Activated naive CD8-positive, alpha-beta T cell (primary cell): ENCODE data around the gene CIITA.

Source experiments
- H3K27ac Mint-ChIP-seq: one replicate; pipeline ENCODE4 v1.8.0; 2021; ENCODE audit warnings: mixed read lengths
- H3K27me3 Mint-ChIP-seq: one replicate; pipeline ENCODE4 v1.8.0; 2021; ENCODE audit warnings: mixed read lengths
- H3K36me3 Mint-ChIP-seq: one replicate; pipeline ENCODE4 v1.8.0; 2021; ENCODE audit warnings: mixed read lengths
- H3K4me1 Mint-ChIP-seq: one replicate; pipeline ENCODE4 v1.8.0; 2021; ENCODE audit warnings: low read depth, mixed read lengths
- H3K4me3 Mint-ChIP-seq: one replicate; pipeline ENCODE4 v1.8.0; 2021; ENCODE audit warnings: mild to moderate bottlenecking, mixed read lengths
- H3K9me3 Mint-ChIP-seq: one replicate; pipeline ENCODE4 v1.8.0; 2021; ENCODE audit warnings: low read depth, mixed read lengths

CIITA gene

GRCh38 chr16:10880594-10881452 lies 3.8 kb downstream of the CIITA start:
- Mint-ChIP-seq H3K4me3 (no peak overlapping the region), H3K36me3 (no peaks in the 10 kb centered on the region), H3K4me1 (peaks cover 42% of the 10 kb centered on the region), H3K9me3 (no peaks in the 10 kb centered on the region), H3K27ac (no peak overlapping the region), H3K27me3 (peaks cover 34% of the 10 kb centered on the region)

GRCh38 chr16:10881479-10882030 lies 4.6 kb downstream of the CIITA start:
- Mint-ChIP-seq H3K27me3 (peaks cover 28% of the 10 kb centered on the region), H3K4me1 (peaks cover 39% of the 10 kb centered on the region), H3K4me3 (no peak overlapping the region), H3K36me3 (no peaks in the 10 kb centered on the region), H3K9me3 (no peaks in the 10 kb centered on the region), H3K27ac (no peak overlapping the region)

DNA sequence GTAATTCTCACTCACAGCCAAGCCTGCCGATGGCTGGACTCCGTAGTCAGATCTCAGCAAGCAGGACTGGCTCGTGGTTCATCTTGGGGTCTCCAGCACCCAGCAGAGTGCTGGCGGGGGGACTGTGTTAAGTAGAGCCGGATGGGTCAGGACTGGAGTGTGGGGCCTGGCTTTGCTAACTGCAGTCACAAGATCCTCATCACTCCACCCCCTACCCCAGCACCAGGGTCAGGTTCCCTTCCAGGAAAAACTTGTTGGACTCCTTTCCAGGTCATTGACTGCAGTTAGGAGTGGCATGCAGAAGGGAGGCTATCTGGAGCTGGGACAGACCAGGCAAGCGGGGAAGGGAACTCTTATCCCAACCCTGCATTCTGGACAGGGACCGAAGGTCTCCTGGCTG lies 6.0 kb downstream of the CIITA start:
- Mint-ChIP-seq H3K4me1 (peaks cover 24% of the 10 kb centered on the region), H3K36me3 (no peaks in the 10 kb centered on the region), H3K27ac (no peak overlapping the region), H3K27me3 (peaks cover 16% of the 10 kb centered on the region), H3K4me3 (no peak overlapping the region), H3K9me3 (no peaks in the 10 kb centered on the region)

DNA sequence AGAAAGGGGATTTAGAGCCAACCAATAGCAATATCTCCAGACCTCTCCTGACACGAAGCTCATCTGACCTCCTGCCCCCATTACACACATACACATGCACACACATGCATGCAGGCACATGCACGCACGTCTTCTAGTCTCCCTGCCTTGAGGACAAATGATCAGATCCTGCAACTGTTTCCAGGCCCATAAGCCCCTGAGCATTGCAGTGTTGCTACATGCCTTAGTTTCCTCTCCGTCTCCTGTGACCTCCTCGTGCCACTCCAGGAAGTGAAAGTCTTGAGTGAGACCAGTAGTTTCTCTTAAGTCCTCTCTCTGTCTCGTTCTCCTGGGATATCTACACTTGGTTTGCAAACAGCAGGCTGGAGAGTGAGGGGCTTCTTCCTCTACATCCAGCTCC lies 8.2 kb downstream of the CIITA start:
- Mint-ChIP-seq H3K4me1 (peaks cover 9% of the 10 kb centered on the region), H3K36me3 (no peaks in the 10 kb centered on the region)

GRCh38 chr16:10888320-10888937 lies 11.4 kb downstream of the CIITA start:
- peaks cover 11% of the 10 kb centered on the region for H3K27me3 Mint-ChIP-seq
- H3K9me3 Mint-ChIP-seq, result no peaks in the 10 kb centered on the region
- H3K4me1 Mint-ChIP-seq, result no peaks in the 10 kb centered on the region
- H3K27ac Mint-ChIP-seq, result no peak overlapping the region
- no peaks in the 10 kb centered on the region for H3K36me3 Mint-ChIP-seq
- H3K4me3 Mint-ChIP-seq, result no peak overlapping the region

More for the DNA sequence above, 8.2 kb downstream of the CIITA start:
- H3K27ac Mint-ChIP-seq, result no peak overlapping the region
- H3K27me3 Mint-ChIP-seq, result peaks cover 12% of the 10 kb centered on the region
- H3K4me3 Mint-ChIP-seq, result no peak overlapping the region
- H3K9me3 Mint-ChIP-seq, result no peaks in the 10 kb centered on the region

DNA sequence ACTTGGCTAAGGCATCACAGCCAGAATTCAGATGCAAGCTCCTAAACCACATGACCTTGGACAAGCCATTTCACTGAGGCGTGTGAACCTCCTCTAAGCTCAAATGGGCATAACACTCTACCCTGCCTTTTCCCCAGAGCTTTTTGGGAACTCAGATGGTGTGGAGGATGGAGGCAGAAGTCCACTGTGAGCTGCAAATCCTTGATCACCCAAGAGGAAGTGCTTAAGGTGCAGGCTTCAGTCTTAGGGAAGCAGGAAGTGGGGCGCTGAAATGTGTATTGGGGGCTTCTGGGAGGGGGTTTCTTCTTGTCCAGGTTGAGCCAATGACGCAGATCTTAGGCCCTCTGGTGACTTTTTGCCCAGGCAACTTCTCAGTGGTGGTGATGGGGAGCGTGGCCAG lies 12.9 kb downstream of the CIITA start:
- Mint-ChIP-seq H3K9me3 (no peaks in the 10 kb centered on the region), H3K4me3 (no peak overlapping the region), H3K4me1 (no peaks in the 10 kb centered on the region), H3K36me3 (no peaks in the 10 kb centered on the region), H3K27me3 (peaks cover 8% of the 10 kb centered on the region), H3K27ac (no peak overlapping the region)

GRCh38 chr16:10892782-10893318 lies 15.8 kb downstream of the CIITA start:
- H3K27me3 Mint-ChIP-seq, result peaks cover 8% of the 10 kb centered on the region

DNA sequence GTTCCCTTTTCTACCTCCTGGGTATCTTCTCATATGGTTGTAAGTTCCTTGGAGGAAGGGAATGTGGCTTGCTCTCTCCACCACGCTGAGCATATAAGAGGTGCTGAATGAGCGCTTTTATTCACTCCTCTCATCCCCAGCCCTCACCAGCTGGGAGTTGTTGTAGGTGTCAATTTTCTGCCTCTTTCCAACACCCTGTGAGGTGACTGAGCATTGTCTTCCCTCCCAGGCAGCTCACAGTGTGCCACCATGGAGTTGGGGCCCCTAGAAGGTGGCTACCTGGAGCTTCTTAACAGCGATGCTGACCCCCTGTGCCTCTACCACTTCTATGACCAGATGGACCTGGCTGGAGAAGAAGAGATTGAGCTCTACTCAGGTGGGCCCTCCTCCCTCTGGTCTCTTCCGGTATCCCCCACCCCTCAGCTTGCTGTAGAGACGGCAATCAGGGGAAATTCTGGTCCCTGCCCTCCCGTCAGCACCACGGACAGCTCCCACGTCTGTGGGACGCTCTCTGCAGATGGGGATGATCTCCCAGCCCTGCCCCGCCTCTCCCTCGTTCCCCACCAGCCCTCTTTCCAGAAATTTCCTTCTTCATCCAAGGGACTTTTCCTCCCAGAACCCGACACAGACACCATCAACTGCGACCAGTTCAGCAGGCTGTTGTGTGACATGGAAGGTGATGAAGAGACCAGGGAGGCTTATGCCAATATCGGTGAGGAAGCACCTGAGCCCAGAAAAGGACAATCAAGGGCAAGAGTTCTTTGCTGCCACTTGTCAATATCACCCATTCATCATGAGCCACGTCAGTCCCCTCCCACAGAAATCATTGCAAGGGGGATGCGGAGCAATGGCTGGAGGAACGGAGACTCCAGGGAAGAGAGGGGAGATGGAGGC lies 18.3 kb downstream of the CIITA start:
- Mint-ChIP-seq H3K4me1 (no peaks in the 10 kb centered on the region), H3K36me3 (no peaks in the 10 kb centered on the region), H3K27ac (no peak overlapping the region), H3K27me3 (peaks cover 5% of the 10 kb centered on the region), H3K4me3 (no peak overlapping the region), H3K9me3 (no peaks in the 10 kb centered on the region)

More at GRCh38 chr16:10892782-10893318, 15.8 kb downstream of the CIITA start:
- Mint-ChIP-seq H3K9me3 (no peaks in the 10 kb centered on the region), H3K36me3 (no peaks in the 10 kb centered on the region), H3K4me3 (no peak overlapping the region), H3K4me1 (no peaks in the 10 kb centered on the region), H3K27ac (no peak overlapping the region)

GRCh38 chr16:10896165-10896564 lies 19.2 kb downstream of the CIITA start:
- H3K27me3 Mint-ChIP-seq, result peaks cover 3% of the 10 kb centered on the region
- no peak overlapping the region for H3K4me3 Mint-ChIP-seq
- H3K27ac Mint-ChIP-seq, result no peak overlapping the region
- H3K36me3 Mint-ChIP-seq, result no peaks in the 10 kb centered on the region
- no peaks in the 10 kb centered on the region for H3K9me3 Mint-ChIP-seq
- H3K4me1 Mint-ChIP-seq, result no peaks in the 10 kb centered on the region

DNA sequence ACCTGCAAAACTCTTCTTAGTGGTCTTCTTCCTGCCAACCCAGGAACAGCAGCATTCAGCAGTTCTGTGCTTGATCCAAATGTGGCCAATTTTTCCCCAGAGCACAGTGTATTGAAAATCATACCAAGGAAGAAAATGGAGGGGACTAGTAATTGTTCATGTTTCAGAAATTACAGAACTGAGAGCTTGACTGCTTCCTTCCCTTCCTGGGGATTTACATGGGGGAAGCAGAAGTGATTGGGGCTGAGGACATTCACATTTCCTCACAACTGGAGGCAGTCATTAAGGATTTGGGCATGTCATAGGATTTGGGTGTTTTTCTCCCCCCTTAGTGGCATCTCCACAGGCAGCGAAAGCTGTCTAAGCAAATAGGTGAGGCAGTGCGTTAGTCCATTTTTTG lies 19.7 kb downstream of the CIITA start:
- peaks cover 3% of the 10 kb centered on the region for H3K27me3 Mint-ChIP-seq
- H3K36me3 Mint-ChIP-seq, result no peaks in the 10 kb centered on the region
- no peak overlapping the region for H3K27ac Mint-ChIP-seq
- no peak overlapping the region for H3K4me3 Mint-ChIP-seq
- no peaks in the 10 kb centered on the region for H3K9me3 Mint-ChIP-seq
- no peaks in the 10 kb centered on the region for H3K4me1 Mint-ChIP-seq

- Mint-ChIP-seq H3K9me3 (no peaks in the 10 kb centered on the region), H3K27me3 (peaks cover 3% of the 10 kb centered on the region), H3K36me3 (no peaks in the 10 kb centered on the region), H3K27ac (no peak overlapping the region), H3K4me1 (no peaks in the 10 kb centered on the region), H3K4me3 (no peak overlapping the region)
These were observed 20.1 kb downstream of the CIITA start for GRCh38 chr16:10897134-10897533.

- Mint-ChIP-seq H3K27me3 (peaks cover 2% of the 10 kb centered on the region), H3K36me3 (no peaks in the 10 kb centered on the region), H3K4me1 (no peaks in the 10 kb centered on the region), H3K4me3 (no peak overlapping the region), H3K27ac (no peak overlapping the region), H3K9me3 (no peaks in the 10 kb centered on the region)
These were observed 26.0 kb downstream of the CIITA start for GRCh38 chr16:10902999-10903398.

GRCh38 chr16:10906482-10906881 lies 29.5 kb downstream of the CIITA start:
- H3K36me3 Mint-ChIP-seq, result no peaks in the 10 kb centered on the region
- H3K4me1 Mint-ChIP-seq, result no peaks in the 10 kb centered on the region
- no peaks in the 10 kb centered on the region for H3K27me3 Mint-ChIP-seq
- H3K27ac Mint-ChIP-seq, result no peak overlapping the region
- no peak overlapping the region for H3K4me3 Mint-ChIP-seq
- no peaks in the 10 kb centered on the region for H3K9me3 Mint-ChIP-seq

DNA sequence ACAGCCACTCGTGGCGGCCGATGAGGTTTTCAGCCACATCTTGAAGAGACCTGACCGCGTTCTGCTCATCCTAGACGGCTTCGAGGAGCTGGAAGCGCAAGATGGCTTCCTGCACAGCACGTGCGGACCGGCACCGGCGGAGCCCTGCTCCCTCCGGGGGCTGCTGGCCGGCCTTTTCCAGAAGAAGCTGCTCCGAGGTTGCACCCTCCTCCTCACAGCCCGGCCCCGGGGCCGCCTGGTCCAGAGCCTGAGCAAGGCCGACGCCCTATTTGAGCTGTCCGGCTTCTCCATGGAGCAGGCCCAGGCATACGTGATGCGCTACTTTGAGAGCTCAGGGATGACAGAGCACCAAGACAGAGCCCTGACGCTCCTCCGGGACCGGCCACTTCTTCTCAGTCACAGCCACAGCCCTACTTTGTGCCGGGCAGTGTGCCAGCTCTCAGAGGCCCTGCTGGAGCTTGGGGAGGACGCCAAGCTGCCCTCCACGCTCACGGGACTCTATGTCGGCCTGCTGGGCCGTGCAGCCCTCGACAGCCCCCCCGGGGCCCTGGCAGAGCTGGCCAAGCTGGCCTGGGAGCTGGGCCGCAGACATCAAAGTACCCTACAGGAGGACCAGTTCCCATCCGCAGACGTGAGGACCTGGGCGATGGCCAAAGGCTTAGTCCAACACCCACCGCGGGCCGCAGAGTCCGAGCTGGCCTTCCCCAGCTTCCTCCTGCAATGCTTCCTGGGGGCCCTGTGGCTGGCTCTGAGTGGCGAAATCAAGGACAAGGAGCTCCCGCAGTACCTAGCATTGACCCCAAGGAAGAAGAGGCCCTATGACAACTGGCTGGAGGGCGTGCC lies 30.1 kb downstream of the CIITA start:
- H3K4me1 Mint-ChIP-seq, result no peaks in the 10 kb centered on the region
- H3K4me3 Mint-ChIP-seq, result no peak overlapping the region
- no peaks in the 10 kb centered on the region for H3K27me3 Mint-ChIP-seq
- H3K36me3 Mint-ChIP-seq, result no peaks in the 10 kb centered on the region
- H3K9me3 Mint-ChIP-seq, result no peaks in the 10 kb centered on the region
- H3K27ac Mint-ChIP-seq, result no peak overlapping the region
